Measurements from ENCODE around the gene STAC2. TPM values are rescaled to one million over a fixed set of nuclear protein-coding genes. Genes with fewer than 3 reads are reported as not detected.

The STAC2 gene
- total and polyA plus RNA-seq, 2 of the 13 experiments (the other 11 are each of a cell fraction or from before 2014, with no cell fraction given) = not detected

DNA sequence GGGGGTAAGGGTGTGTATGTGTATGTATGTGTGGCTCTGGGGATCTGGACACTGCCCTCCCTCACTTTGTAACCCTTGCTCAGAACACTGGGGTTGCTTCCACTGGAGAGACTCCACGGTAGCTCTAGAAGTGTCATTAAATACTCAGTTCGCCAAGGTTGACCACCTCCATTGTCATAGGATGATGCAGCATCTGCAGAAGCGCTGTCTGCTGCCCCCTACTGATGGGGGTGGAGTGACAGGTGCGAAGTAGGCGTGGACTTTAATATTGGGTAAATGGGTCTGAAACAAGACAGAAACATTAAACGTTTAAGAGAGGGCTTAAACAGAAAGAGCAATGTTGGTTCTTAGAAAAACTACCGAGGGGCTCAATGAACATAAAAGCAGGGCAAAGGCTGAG lies 35.5 kb upstream of the STAC2 start:
- intact Hi-C loops (cut with micrococcal nuclease; ENCODE audit: unreplicated experiment) = no loop called here

More for the DNA sequence above, 35.5 kb upstream of the STAC2 start:
- DNase-seq (ENCODE audit: low spot score) (no peak), ATAC-seq (no peak), FAIRE-seq (no peak)
- Histone ChIP-seq H3K27me3 (ENCODE audit: control insufficient read depth in 1 of 2, insufficient read depth in 2 of 2, low read length in 2 of 2) (no peaks in the 10 kb centered on the region), H3K9me3 (ENCODE audit: low read length) (no peaks in the 10 kb centered on the region), H3K4me2 (ENCODE audit: low read depth, low read length) (no peak overlapping the region), H3K4me3 (replicated peaks in 1 of 3; ENCODE audit: insufficient read depth in 1 of 3, low read depth in 2 of 3, low read length in 3 of 3) (no peak overlapping the region), H4K20me1 (ENCODE audit: insufficient read depth, low read length) (no peaks in the 10 kb centered on the region), H3K4me1 (ENCODE audit: insufficient read depth, low read length) (peaks cover 14% of the 10 kb centered on the region), H3K79me2 (ENCODE audit: insufficient read depth, low read length) (no peaks in the 10 kb centered on the region), H3K9ac (ENCODE audit: insufficient read depth, low read depth, low read length) (no peak overlapping the region), H3K36me3 (replicated peaks in 1 of 2; ENCODE audit: control insufficient read depth in 1 of 2, insufficient read depth in 2 of 2, low read length in 2 of 2) (peaks cover 18 to 33% of the 10 kb centered on the region in 2 experiments; a peak in 4 of 5 replicates), H2AFZ (ENCODE audit: low read length) (no peak overlapping the region), H3K27ac (ENCODE audit: extremely low read length, insufficient read depth, low read length) (no peak overlapping the region)
- 91% methylated on average over 7 of the region's 7 CpGs for WGBS (ENCODE audit: low lambda C conversion rate)
- TF ChIP-seq, protein P1, sequence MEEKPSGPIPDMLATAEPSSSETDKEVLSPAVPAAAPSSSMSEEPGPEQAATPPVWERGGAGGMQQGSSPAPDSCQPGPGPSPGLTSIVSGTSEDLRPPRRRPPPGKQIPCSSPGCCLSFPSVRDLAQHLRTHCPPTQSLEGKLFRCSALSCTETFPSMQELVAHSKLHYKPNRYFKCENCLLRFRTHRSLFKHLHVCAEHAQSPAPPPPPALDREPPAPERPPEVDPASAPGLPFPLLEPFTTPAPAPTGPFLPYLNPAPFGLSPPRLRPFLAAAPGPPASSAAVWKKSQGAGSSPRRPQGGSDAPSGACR (CRISPR knock-in tag; IDR thresholded peaks at IDR 0.05) = no peak
- TF ChIP-seq, protein P2, sequence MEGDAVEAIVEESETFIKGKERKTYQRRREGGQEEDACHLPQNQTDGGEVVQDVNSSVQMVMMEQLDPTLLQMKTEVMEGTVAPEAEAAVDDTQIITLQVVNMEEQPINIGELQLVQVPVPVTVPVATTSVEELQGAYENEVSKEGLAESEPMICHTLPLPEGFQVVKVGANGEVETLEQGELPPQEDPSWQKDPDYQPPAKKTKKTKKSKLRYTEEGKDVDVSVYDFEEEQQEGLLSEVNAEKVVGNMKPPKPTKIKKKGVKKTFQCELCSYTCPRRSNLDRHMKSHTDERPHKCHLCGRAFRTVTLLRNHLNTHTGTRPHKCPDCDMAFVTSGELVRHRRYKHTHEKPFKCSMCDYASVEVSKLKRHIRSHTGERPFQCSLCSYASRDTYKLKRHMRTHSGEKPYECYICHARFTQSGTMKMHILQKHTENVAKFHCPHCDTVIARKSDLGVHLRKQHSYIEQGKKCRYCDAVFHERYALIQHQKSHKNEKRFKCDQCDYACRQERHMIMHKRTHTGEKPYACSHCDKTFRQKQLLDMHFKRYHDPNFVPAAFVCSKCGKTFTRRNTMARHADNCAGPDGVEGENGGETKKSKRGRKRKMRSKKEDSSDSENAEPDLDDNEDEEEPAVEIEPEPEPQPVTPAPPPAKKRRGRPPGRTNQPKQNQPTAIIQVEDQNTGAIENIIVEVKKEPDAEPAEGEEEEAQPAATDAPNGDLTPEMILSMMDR (CRISPR knock-in tag; IDR thresholded peaks at IDR 0.05) = peak; percentile 44
- TF ChIP-seq ETV5 (CRISPR knock-in tag; IDR thresholded peaks at IDR 0.05; ENCODE audit: borderline replicate concordance) = no peak
- POLR2A ChIA-PET = no interaction called here
- CTCF ChIA-PET (ENCODE audit: low intra/inter-chr PET ratio, low total read pairs) = no interaction called here
- in situ Hi-C loops (cut with HindIII; ENCODE audit: extremely low pct_ligation_motif_present, low pct_unique_long_range_greater_than_20kb) = no loop called here
- no TSS peak for BruUV-seq (replicated peaks)
